HepG2 (cell line): ENCODE measurements around the gene MRPL9. TPM values are rescaled to one million over a fixed set of nuclear protein-coding genes. Genes with fewer than 3 reads are reported as not detected.

Experiments used
- FOXO1 ChIP-seq: sonication (generic); formaldehyde crosslinking; IDR thresholded peaks from 2 replicates; pipeline ENCODE4 v1.4.0; 2020; ENCODE audit warnings: missing genetic modification reagents
- HNF1A ChIP-seq, 2 experiments: sonication (generic) in 1 of 2; formaldehyde crosslinking in 1 of 2; IDR thresholded peaks; 2 replicates each; pipeline versions ENCODE4 v1.4.0 to v1.6.1; 2016 to 2020; ENCODE audit warnings: borderline replicate concordance in 1 of 2, low read depth in 1 of 2, mild to moderate bottlenecking in 1 of 2, missing genetic modification reagents in 1 of 2
- KAT7 ChIP-seq: IDR thresholded peaks from 2 replicates; pipeline ENCODE4 v1.6.1; 2018; ENCODE audit warnings: borderline replicate concordance, missing compliant biosample characterization
- LRRFIP1 ChIP-seq: sonication (generic); formaldehyde crosslinking; conservative IDR thresholded peaks from 2 replicates; pipeline ENCODE4 v1.4.0; 2020; ENCODE audit warnings: missing genetic modification reagents
- MED13 ChIP-seq: sonication (generic); formaldehyde crosslinking; IDR thresholded peaks from 2 replicates; pipeline ENCODE4 v1.5.0; 2020; ENCODE audit warnings: missing genetic modification reagents
- PHF8 ChIP-seq: sonication (generic); formaldehyde crosslinking; IDR thresholded peaks from 2 replicates; pipeline ENCODE4 v1.5.0; 2020; ENCODE audit warnings: missing genetic modification reagents
- PITX1 ChIP-seq: sonication (generic); formaldehyde crosslinking; IDR thresholded peaks from 2 replicates; pipeline ENCODE4 v1.5.1; 2020; ENCODE audit warnings: mild to moderate bottlenecking, missing genetic modification reagents
- SMC3 ChIP-seq: IDR thresholded peaks from 2 replicates; pipeline ENCODE4 v1.6.1; 2011; ENCODE audit warnings: low read length, improper control_type of control experiment
- TBL1XR1 ChIP-seq: fragments of 150-350 bp; IDR thresholded peaks from 2 replicates; pipeline ENCODE4 v1.6.1; 2014; ENCODE audit warnings: borderline replicate concordance, low read length; ENCODE audit not compliant: partially characterized antibody
- TOE1 ChIP-seq: sonication (generic); formaldehyde crosslinking; IDR thresholded peaks from 2 replicates; pipeline ENCODE4 v1.4.0; 2020; ENCODE audit warnings: mild to moderate bottlenecking, missing genetic modification reagents
- TRIM24 ChIP-seq: sonication (generic); formaldehyde crosslinking; IDR thresholded peaks from 2 replicates; pipeline ENCODE4 v1.8.0; 2022; ENCODE audit warnings: mild to moderate bottlenecking, missing genetic modification reagents
- ZBTB39 ChIP-seq: sonication (generic); formaldehyde crosslinking; IDR thresholded peaks from 2 replicates; pipeline ENCODE4 v1.5.0; 2020; ENCODE audit warnings: missing genetic modification reagents
- ZKSCAN1 ChIP-seq: fragments of 150-350 bp; IDR thresholded peaks from 2 replicates; pipeline ENCODE4 v1.6.1; 2014; ENCODE audit warnings: low read length
- ZMAT3 ChIP-seq: sonication (generic); formaldehyde crosslinking; conservative IDR thresholded peaks from 2 replicates; pipeline ENCODE4 v1.7.0; 2021; ENCODE audit warnings: missing genetic modification reagents
- ZNF639 ChIP-seq: conservative IDR thresholded peaks from 2 replicates; pipeline ENCODE4 v1.6.1; 2018; ENCODE audit warnings: missing genetic modification reagents
- ZSCAN12 ChIP-seq: sonication (generic); formaldehyde crosslinking; IDR thresholded peaks from 2 replicates; pipeline ENCODE4 v1.9.0; 2021; ENCODE audit warnings: mild to moderate bottlenecking, missing genetic modification reagents
- polyA plus RNA-seq, 8 experiments: library from polyadenylated mRNA; depleted of rRNA in 3 of 8; stranded (reverse) in 7 of 8; unstranded in 1 of 8; fragments of >200 nt; fragmentation: Illumina TruSeq in 4 of 8; extraction: Trizol in 4 of 8; gene quantifications; 2 replicates each; pipeline versions ENCODE4 v1.2.1 to v1.2.3, GENCODE V29; 2011 to 2016; ENCODE audit warnings: low read depth in 4 of 8, missing spikeins in 1 of 8, mixed read lengths in 1 of 8; ENCODE audit not compliant: insufficient read depth in 1 of 8
- total RNA-seq, 5 experiments: library from RNA; depleted of rRNA; stranded (reverse); fragments of >200 nt; fragmentation: Illumina TruSeq; extraction: Trizol; gene quantifications; 2 replicates each; pipeline ENCODE4 v1.2.3, GENCODE V29; 2016; ENCODE audit warnings: low read depth in 1 of 5

MRPL9 gene
- total and polyA plus RNA-seq, 2 of the 13 experiments (the other 11 are each of a cell fraction or from before 2014, with no cell fraction given), result 72.1 to 107 TPM

- TF ChIP-seq ZBTB39 (CRISPR knock-in tag), result no peak
- no peak for TF ChIP-seq LRRFIP1
- no peak for TF ChIP-seq TRIM24 (CRISPR knock-in tag)
- peak; percentile 79; the same call in 1 of the 2 replicates for TF ChIP-seq KAT7 (CRISPR knock-in tag)
- TF ChIP-seq ZSCAN12, result 0 out of 2 replicates have a peak, but pooled peaks have one; percentile 31
- no peak for TF ChIP-seq TBL1XR1
- no peak for TF ChIP-seq HNF1A (IDR thresholded peaks at IDR 0.05; ENCODE audit: low read depth)
- no peak; the same call in 1 of the 2 replicates for TF ChIP-seq HNF1A (CRISPR knock-in tag; IDR thresholded peaks at IDR 0.05; ENCODE audit: borderline replicate concordance)
- peak; percentile 74; the same call in 1 of the 2 replicates for TF ChIP-seq ZMAT3
- no peak for TF ChIP-seq ZKSCAN1
- TF ChIP-seq PITX1 (CRISPR knock-in tag), result peak; percentile 70
- no peak for TF ChIP-seq SMC3
- no peak; the same call in 1 of the 2 replicates for TF ChIP-seq FOXO1 (CRISPR knock-in tag)
- TF ChIP-seq PHF8 (CRISPR knock-in tag), result peak; percentile 96
- no peak; the same call in 1 of the 2 replicates for TF ChIP-seq ZNF639 (CRISPR knock-in tag)
- TF ChIP-seq MED13, result no peak
- 0 out of 2 replicates have a peak, but pooled peaks have one; percentile 24 for TF ChIP-seq TOE1
These were observed at the start of gene MRPL9 (continued) for GRCh38 chr1:151762941-151763921.
